ENCODE data around the gene LCT. TPM values are rescaled to one million over a fixed set of nuclear protein-coding genes. Genes with fewer than 3 reads are reported as not detected.
"Not testable (repeated sequence)": the region's sequence is repeated elsewhere in the genome, so short reads cannot be mapped to it uniquely, and the experiment has no call there.

Gene LCT
- polyA plus RNA-seq, 1 donor, result not detected

- peak; percentile 40 for DNase-seq
Observed at GRCh38 chr2:135797497-135798274, 39.3 kb downstream of the LCT start.

GRCh38 chr2:135796606-135797005 is 40.4 kb downstream of the LCT start:
- no peak for DNase-seq

- DNase-seq, result not testable (repeated sequence)
Observed at GRCh38 chr2:135795641-135796040, 41.3 kb downstream of the LCT start.

GRCh38 chr2:135792401-135793150 is 44.4 kb downstream of the LCT start:
- DNase-seq, result no peak

GRCh38 chr2:135791418-135792190 is 45.4 kb downstream of the LCT start:
- DNase-seq, result no peak

GRCh38 chr2:135790423-135790822 is 46.6 kb downstream of the LCT start:
- no peak for DNase-seq

- no peak for DNase-seq
Observed at GRCh38 chr2:135786823-135787222, 50.2 kb downstream of the LCT start.

GRCh38 chr2:135785032-135785431 is 52.0 kb downstream of the LCT start:
- no peak for DNase-seq

- no peak for DNase-seq
Observed at GRCh38 chr2:135783439-135783838, 53.5 kb downstream of the LCT start.

GRCh38 chr2:135782231-135782630 is 54.8 kb downstream of the LCT start:
- DNase-seq, result no peak

GRCh38 chr2:135776367-135776766 is 60.6 kb downstream of the LCT start:
- no peak for DNase-seq

GRCh38 chr2:135775420-135775819 is 61.6 kb downstream of the LCT start:
- DNase-seq, result no peak

- DNase-seq, result no peak
Observed at GRCh38 chr2:135773917-135774316, 63.1 kb downstream of the LCT start.

- DNase-seq, result no peak
Observed at GRCh38 chr2:135773319-135773718, 63.7 kb downstream of the LCT start.

GRCh38 chr2:135768863-135769262 is 68.1 kb downstream of the LCT start:
- DNase-seq, result no peak

GRCh38 chr2:135762530-135762929 is 74.5 kb downstream of the LCT start:
- no peak for DNase-seq

GRCh38 chr2:135762022-135762421 is 75.0 kb downstream of the LCT start:
- no peak for DNase-seq

GRCh38 chr2:135756692-135757091 is 80.3 kb downstream of the LCT start:
- DNase-seq, result no peak

- no peak for DNase-seq
Observed at GRCh38 chr2:135755573-135755972, 81.4 kb downstream of the LCT start.

- no peak for DNase-seq
Observed at GRCh38 chr2:135745545-135745944, 91.4 kb downstream of the LCT start.

GRCh38 chr2:135744760-135745314 is 92.1 kb downstream of the LCT start:
- no peak for DNase-seq

GRCh38 chr2:135743860-135744259 is 93.1 kb downstream of the LCT start:
- no peak for DNase-seq

- DNase-seq, result peak; percentile 68
Observed at GRCh38 chr2:135742325-135742757, 94.6 kb downstream of the LCT start.

All from hindlimb muscle (tissue), 1 donor.